Superior temporal gyrus (tissue), 1 donor: ENCODE measurements around the gene IQCB1.
"Not testable (repeated sequence)": the region's sequence is repeated elsewhere in the genome, so short reads cannot be mapped to it uniquely, and the experiment has no call there.

ENCODE experiments used
- DNase-seq: peaks from one replicate; pipeline ENCODE4 v3.0.0-alpha.2; 2016; ENCODE audit errors: extremely low spot score

IQCB1 gene

GRCh38 chr3:121748680-121749275 is 86.1 kb downstream of the IQCB1 start:
- DNase-seq: peak; percentile 69

GRCh38 chr3:121747976-121748375 is 86.9 kb downstream of the IQCB1 start:
- DNase-seq: no peak

- not testable (repeated sequence) for DNase-seq
These were observed 91.8 kb downstream of the IQCB1 start for GRCh38 chr3:121743106-121743505.

GRCh38 chr3:121740896-121741295 is 94.0 kb downstream of the IQCB1 start:
- DNase-seq: peak; percentile 36

- DNase-seq: no peak
These were observed 95.0 kb downstream of the IQCB1 start for GRCh38 chr3:121739902-121740301.

- no peak for DNase-seq
These were observed 97.2 kb downstream of the IQCB1 start for GRCh38 chr3:121737644-121738043.

- DNase-seq: no peak
These were observed 98.7 kb downstream of the IQCB1 start for GRCh38 chr3:121736112-121736511.

- no peak for DNase-seq
These were observed 99.7 kb downstream of the IQCB1 start for GRCh38 chr3:121735047-121735696.

- DNase-seq: no peak
These were observed 103.7 kb downstream of the IQCB1 start for GRCh38 chr3:121730940-121731687.

GRCh38 chr3:121724130-121724529 is 110.7 kb downstream of the IQCB1 start:
- no peak for DNase-seq

GRCh38 chr3:121723485-121723884 is 111.4 kb downstream of the IQCB1 start:
- DNase-seq: no peak

- DNase-seq: no peak
These were observed 112.4 kb downstream of the IQCB1 start for GRCh38 chr3:121722411-121722810.

GRCh38 chr3:121720163-121720562 is 114.7 kb downstream of the IQCB1 start:
- no peak for DNase-seq
